Fibroblast of lung (primary cell): ENCODE data around the gene SRPK2. TPM values are rescaled to one million over a fixed set of nuclear protein-coding genes. Genes with fewer than 3 reads are reported as not detected.

Experiments used
- DNase-seq, 2 donors: peaks; one replicate each; pipeline versions ENCODE4 v3.0.0 to v3.0.0-alpha.2; 2010; ENCODE audit warnings: low read depth in 2 of 2
- H2AFZ ChIP-seq: 2 replicates; pipeline ENCODE4 v1.5.1; 2012; ENCODE audit warnings: low read length, control low read depth, inconsistent platforms
- H3K27ac ChIP-seq: 2 replicates; pipeline ENCODE4 v1.5.1; 2011; ENCODE audit warnings: low read length, control low read depth; ENCODE audit not compliant: insufficient read depth
- H3K27me3 ChIP-seq: 2 replicates; pipeline ENCODE4 v1.5.1; 2011; ENCODE audit warnings: mild to moderate bottlenecking, low read length; ENCODE audit not compliant: control insufficient read depth, insufficient read depth
- H3K36me3 ChIP-seq: 2 replicates; pipeline ENCODE4 v1.5.1; 2011; ENCODE audit warnings: low read length; ENCODE audit not compliant: control insufficient read depth, insufficient read depth
- H3K4me1 ChIP-seq: 2 replicates; pipeline ENCODE4 v1.5.1; 2011; ENCODE audit warnings: low read length; ENCODE audit not compliant: control insufficient read depth, insufficient read depth; ENCODE audit errors: extremely low read depth
- H3K4me2 ChIP-seq: 2 replicates; pipeline ENCODE4 v1.5.1; 2011; ENCODE audit warnings: low read length, control low read depth; ENCODE audit not compliant: insufficient read depth; ENCODE audit errors: extremely low read depth
- H3K4me3 ChIP-seq, 4 experiments: fragments of 200-600 bp in 1 of 4; sonication (generic) in 1 of 4; replicated peaks in 1 of 4; 2 replicates each; pipeline ENCODE4 v1.5.1; 2011 to 2016; ENCODE audit warnings: low read length in 4 of 4, low read depth in 3 of 4, mild to moderate bottlenecking in 3 of 4, control low read depth in 2 of 4, inconsistent platforms in 1 of 4, mixed read lengths in 1 of 4; ENCODE audit not compliant: insufficient read depth in 1 of 4; ENCODE audit errors: control extremely low read depth in 1 of 4
- H3K79me2 ChIP-seq: 2 replicates; pipeline ENCODE4 v1.5.1; 2012; ENCODE audit warnings: mild to moderate bottlenecking, low read length, inconsistent platforms; ENCODE audit not compliant: control insufficient read depth, insufficient read depth
- H3K9ac ChIP-seq: 2 replicates; pipeline ENCODE4 v1.5.1; 2011; ENCODE audit warnings: mild to moderate bottlenecking, low read length, control low read depth; ENCODE audit not compliant: insufficient read depth
- H3K9me3 ChIP-seq: 2 replicates; pipeline ENCODE4 v1.5.1; 2012; ENCODE audit warnings: low read depth, low read length; ENCODE audit not compliant: control insufficient read depth, insufficient read depth
- H4K20me1 ChIP-seq: 2 replicates; pipeline ENCODE4 v1.5.1; 2011; ENCODE audit warnings: low read length; ENCODE audit not compliant: control insufficient read depth, insufficient read depth; ENCODE audit errors: extremely low read depth
- CTCF ChIP-seq, 2 donors: IDR thresholded peaks in 1 of 2; conservative IDR thresholded peaks in 1 of 2; 1 replicate in 1 of 2; 2 replicates in 1 of 2; pipeline ENCODE4 v1.5.1; 2011 to 2012; ENCODE audit warnings: low read length in 2 of 2, control low read depth in 1 of 2, inconsistent platforms in 1 of 2, low read depth in 1 of 2, mild to moderate bottlenecking in 1 of 2
- EZH2 ChIP-seq: IDR thresholded peaks from 2 replicates; pipeline ENCODE4 v1.5.1; 2012; ENCODE audit warnings: low read length, control low read depth, mild to moderate bottlenecking; ENCODE audit errors: missing control alignments
- polyA plus RNA-seq, 2 donors: library from polyadenylated mRNA; depleted of rRNA in 1 of 2; stranded (reverse) in 1 of 2; unstranded in 1 of 2; fragments of >200 nt; gene quantifications; 2 replicates each; pipeline ENCODE4 v1.2.1, GENCODE V29; 2011 to 2012; ENCODE audit warnings: missing spikeins in 1 of 2
- total RNA-seq: library from RNA; depleted of rRNA; stranded (reverse); fragments of >200 nt; gene quantifications from 2 replicates; pipeline ENCODE4 v1.2.1, GENCODE V29; 2014

The SRPK2 gene
- total and polyA plus RNA-seq, 2 donors (not counting 1 experiment from before 2014, with no cell fraction given), result 27.8 to 61.8 TPM

DNA sequence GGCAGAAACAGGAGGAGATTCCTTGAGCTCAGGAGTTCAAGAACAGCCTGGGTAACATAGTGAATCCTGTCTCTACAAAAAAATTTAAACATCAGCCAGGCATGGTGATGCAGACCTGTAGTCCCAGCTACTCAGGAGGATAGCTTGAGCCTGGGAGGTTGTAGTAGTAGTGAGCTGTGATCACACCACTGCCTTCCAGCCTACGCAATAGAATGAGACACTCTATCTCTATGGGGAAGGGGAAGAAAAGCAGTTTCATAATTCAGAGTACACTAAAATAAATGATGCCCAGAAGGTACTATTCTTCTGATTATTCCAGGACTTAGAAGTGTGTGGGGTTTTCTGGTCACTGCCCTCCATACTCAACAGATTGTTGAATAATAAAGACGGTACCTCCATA is 197.4 kb downstream of the SRPK2 start:
- Histone ChIP-seq H3K4me2 (no peak overlapping the region), H2AFZ (no peak overlapping the region), H3K27me3 (no peaks in the 10 kb centered on the region), H3K4me3 (no peak overlapping the region), H3K27ac (no peak overlapping the region), H3K9ac (no peak overlapping the region), H3K4me1 (no peaks in the 10 kb centered on the region), H3K9me3 (no peaks in the 10 kb centered on the region), H3K36me3 (no peaks in the 10 kb centered on the region), H4K20me1 (no peaks in the 10 kb centered on the region), H3K79me2 (no peaks in the 10 kb centered on the region)
- TF ChIP-seq EZH2 (no peak), CTCF (conservative IDR thresholded peaks at IDR 0.05 in 1 of 2, IDR thresholded peaks at IDR 0.05 in 1 of 2; ENCODE audit: low read depth in 1 of 2, low read length in 2 of 2) (no peak)
- DNase-seq, result no peak

GRCh38 chr7:105189859-105190492 is 198.7 kb downstream of the SRPK2 start:
- no peak for TF ChIP-seq CTCF (conservative IDR thresholded peaks at IDR 0.05 in 1 of 2, IDR thresholded peaks at IDR 0.05 in 1 of 2; ENCODE audit: low read depth in 1 of 2, low read length in 2 of 2)
- no peak for TF ChIP-seq EZH2
- Histone ChIP-seq H3K4me1 (no peaks in the 10 kb centered on the region), H3K27me3 (no peaks in the 10 kb centered on the region), H3K36me3 (no peaks in the 10 kb centered on the region), H3K4me2 (no peak overlapping the region), H3K27ac (no peak overlapping the region), H3K9ac (no peak overlapping the region), H2AFZ (no peak overlapping the region), H4K20me1 (no peaks in the 10 kb centered on the region), H3K9me3 (no peaks in the 10 kb centered on the region), H3K4me3 (no peak overlapping the region), H3K79me2 (no peaks in the 10 kb centered on the region)
- DNase-seq, result peak in 1 of 2 donors; percentile 14

- H3K27ac ChIP-seq, result no peak overlapping the region
- peak; percentile 17 to 35 for DNase-seq
- no peaks in the 10 kb centered on the region for H3K4me1 ChIP-seq
- H2AFZ ChIP-seq, result no peak overlapping the region
- no peaks in the 10 kb centered on the region for H3K27me3 ChIP-seq
- H3K4me2 ChIP-seq, result no peak overlapping the region
- H3K9me3 ChIP-seq, result no peaks in the 10 kb centered on the region
- H3K36me3 ChIP-seq, result no peaks in the 10 kb centered on the region
- H3K79me2 ChIP-seq, result no peaks in the 10 kb centered on the region
- H3K9ac ChIP-seq, result no peak overlapping the region
- TF ChIP-seq CTCF (conservative IDR thresholded peaks at IDR 0.05 in 1 of 2, IDR thresholded peaks at IDR 0.05 in 1 of 2; ENCODE audit: low read depth in 1 of 2, low read length in 2 of 2) (no peak), EZH2 (no peak)
- no peak overlapping the region for H3K4me3 ChIP-seq
- no peaks in the 10 kb centered on the region for H4K20me1 ChIP-seq
Measured at GRCh38 chr7:105188201-105188600, 200.5 kb downstream of the SRPK2 start.
